GM21723 (cell line): ENCODE data around the gene GID8.

ENCODE experiments used
- ATAC-seq: cut with Tn5 transposase; IDR thresholded peaks from one replicate; pipeline ENCODE4 v1.9.1; 2021; ENCODE audit warnings: mild to moderate bottlenecking, moderate library complexity; ENCODE audit not compliant: unreplicated experiment

The GID8 gene

GRCh38 chr20:62902926-62903615, 34.9 kb upstream of the GID8 start:
- ATAC-seq: no peak

GRCh38 chr20:62905536-62906117, 32.3 kb upstream of the GID8 start:
- no peak for ATAC-seq

GRCh38 chr20:62906209-62906608, 31.7 kb upstream of the GID8 start:
- no peak for ATAC-seq

- ATAC-seq: no peak
Measured at GRCh38 chr20:62906647-62907375, 31.1 kb upstream of the GID8 start.

- ATAC-seq: no peak
Measured at GRCh38 chr20:62907384-62908317, 30.3 kb upstream of the GID8 start.

GRCh38 chr20:62908971-62909791, 28.8 kb upstream of the GID8 start:
- ATAC-seq: no peak

GRCh38 chr20:62910217-62910766, 27.7 kb upstream of the GID8 start:
- no peak for ATAC-seq

GRCh38 chr20:62910777-62911497, 27.0 kb upstream of the GID8 start:
- no peak for ATAC-seq

- ATAC-seq: no peak
Measured at GRCh38 chr20:62911701-62912280, 26.2 kb upstream of the GID8 start.

- no peak for ATAC-seq
Measured at GRCh38 chr20:62913043-62913630, 24.8 kb upstream of the GID8 start.

- ATAC-seq: no peak
Measured at GRCh38 chr20:62914436-62914835, 23.5 kb upstream of the GID8 start.

- no peak for ATAC-seq
Measured at GRCh38 chr20:62914970-62915457, 22.9 kb upstream of the GID8 start.

- no peak for ATAC-seq
Measured at GRCh38 chr20:62916703-62917476, 21.1 kb upstream of the GID8 start.

GRCh38 chr20:62917720-62918119, 20.2 kb upstream of the GID8 start:
- no peak for ATAC-seq

GRCh38 chr20:62918147-62918546, 19.8 kb upstream of the GID8 start:
- ATAC-seq: no peak

- ATAC-seq: no peak
Measured at GRCh38 chr20:62918831-62919230, 19.1 kb upstream of the GID8 start.

GRCh38 chr20:62920039-62920645, 17.8 kb upstream of the GID8 start:
- no peak for ATAC-seq
